HG03439 (cell line): Measurements from ENCODE around the gene GABPB2.
A peak's percentile ranks its signal among the peaks of the same experiment; 100 is the strongest.

Experiments
- ATAC-seq: cut with Tn5 transposase; IDR thresholded peaks from one replicate; pipeline ENCODE4 v1.9.1; 2021; ENCODE audit warnings: mild to moderate bottlenecking, moderate library complexity; ENCODE audit not compliant: unreplicated experiment

The GABPB2 gene

DNA sequence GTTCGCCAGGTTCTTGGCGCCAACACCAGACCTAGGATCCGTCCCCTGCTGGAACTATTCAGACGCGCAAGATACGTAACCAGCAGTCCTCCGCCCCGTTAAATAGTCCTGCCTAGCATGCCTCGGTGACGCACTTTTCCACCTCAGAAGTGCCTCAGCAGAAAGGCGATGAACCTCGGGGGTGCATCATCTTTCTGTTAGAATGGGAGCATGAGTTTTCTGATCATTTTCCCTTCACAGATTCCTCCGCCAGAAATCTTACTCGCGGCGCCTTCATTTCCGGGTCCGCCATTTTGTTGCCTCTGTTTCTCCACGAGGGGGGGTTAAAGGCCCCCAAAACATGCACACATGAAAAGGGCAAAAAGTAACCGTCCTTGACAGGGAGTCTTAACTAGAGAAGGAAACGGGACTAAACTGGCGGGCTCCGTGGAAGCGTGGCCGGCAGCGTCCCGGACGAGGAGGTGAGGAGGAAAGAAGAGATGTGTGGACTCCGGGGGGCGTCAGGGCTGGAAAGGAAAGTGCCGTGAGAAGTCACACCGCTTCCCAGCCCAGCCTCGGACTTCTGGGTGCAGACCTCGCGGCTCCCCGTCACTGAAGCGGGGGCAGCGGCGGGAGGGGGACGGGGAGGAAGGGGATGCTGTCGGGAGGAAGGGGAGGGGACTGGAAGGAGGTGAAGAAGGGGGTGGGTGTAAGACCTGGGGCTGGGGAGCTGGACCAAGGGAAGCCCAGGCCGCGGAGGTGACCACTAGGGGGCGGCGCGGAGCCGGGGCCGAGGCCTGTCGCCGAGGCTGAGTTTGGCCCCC, at the start of gene GABPB2:
GABPB2 (plus strand) TSS at position 288 of the 803 bp plus-strand sequence. CDS start 17,429 bp downstream, outside the sequence.
- peak; percentile 75 for ATAC-seq

- ATAC-seq = no peak
Measured at GRCh38 chr1:151024540-151025146, 45.9 kb upstream of the GABPB2 start.

DNA sequence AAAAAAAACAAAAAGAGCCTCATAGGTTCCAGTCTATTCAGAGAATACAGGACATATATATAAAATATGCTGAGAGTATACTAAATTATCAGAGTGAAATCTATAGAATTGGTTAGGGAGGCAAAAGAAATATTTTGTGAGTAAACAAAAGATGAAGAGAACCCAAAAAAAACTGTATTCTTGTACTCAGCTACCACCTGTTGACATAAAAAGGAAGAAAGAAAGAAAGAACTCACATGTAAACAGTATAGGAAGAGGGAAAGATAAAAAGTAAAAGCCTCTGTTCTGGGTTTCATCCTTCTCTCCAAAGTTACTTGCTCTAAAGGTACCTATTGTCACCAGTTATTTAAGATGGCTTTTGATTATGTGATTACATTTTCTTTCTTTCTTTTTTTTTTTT, 44.1 kb upstream of the GABPB2 start:
- no peak for ATAC-seq

- ATAC-seq = no peak
Measured at GRCh38 chr1:151032164-151032563, 38.4 kb upstream of the GABPB2 start.

DNA sequence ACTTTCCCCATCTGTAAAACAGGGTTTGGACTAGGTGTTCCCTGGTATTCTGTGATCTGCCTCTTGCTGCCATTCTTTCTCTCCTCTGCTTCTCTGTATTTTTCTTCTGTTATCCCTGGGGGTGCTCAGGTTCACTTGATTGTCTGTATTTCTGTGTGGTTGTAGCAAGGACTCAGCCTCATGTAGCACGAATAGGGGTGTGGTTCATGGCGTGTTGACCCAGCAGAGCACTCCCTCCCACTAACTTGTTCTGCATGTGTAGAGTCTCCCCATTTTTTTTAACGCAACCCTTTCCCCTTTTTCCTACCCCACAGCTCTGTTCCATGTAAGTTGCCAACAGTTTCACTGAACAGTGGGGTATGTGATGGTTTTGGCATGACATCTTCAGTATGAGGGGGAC, 35.4 kb upstream of the GABPB2 start:
- no peak for ATAC-seq

DNA sequence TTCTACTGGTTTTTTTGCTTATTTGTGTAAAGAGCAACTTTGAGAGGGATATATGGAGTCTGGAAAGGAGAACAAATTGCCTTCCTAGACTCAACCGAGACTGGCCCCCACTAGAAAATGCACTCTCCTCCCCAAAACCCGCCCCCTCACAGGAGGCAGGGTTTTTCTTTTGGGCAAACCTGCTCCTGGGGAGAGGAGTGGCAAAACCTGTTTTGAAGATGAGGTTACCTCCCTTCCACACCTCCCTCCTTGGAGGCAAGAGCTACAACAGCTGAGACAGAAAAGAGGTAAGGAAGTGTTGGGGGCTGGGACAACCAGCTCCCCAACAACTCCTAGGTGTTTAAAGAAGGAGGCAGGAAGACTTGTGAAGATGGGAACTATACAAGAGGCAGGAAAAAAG, 34.2 kb upstream of the GABPB2 start, which contains the start of gene BNIPL:
BNIPL (plus strand) TSS at position 231 of the 400 bp plus-strand sequence; CDS start at position 371, 140 bp downstream.
- no peak for ATAC-seq

DNA sequence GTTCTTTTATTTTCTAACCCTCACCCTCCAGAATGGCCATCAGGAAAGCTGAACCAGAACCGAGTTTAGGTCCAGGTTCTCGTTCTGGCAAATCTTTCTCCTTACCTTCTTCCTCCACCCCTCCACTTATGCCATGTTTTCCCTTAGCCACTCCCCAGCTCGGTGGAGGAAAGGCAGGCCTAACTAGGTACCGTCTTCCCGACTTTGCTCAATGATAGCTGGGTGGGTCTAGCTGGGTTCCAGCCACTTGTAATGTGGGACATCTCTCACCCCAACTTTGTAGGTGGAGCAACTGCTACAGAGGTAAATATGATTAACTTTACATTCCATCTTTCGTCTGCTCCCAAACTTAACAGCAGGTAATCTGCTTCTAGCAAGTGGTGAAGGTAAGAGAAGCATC, 33.5 kb upstream of the GABPB2 start:
- no peak for ATAC-seq

DNA sequence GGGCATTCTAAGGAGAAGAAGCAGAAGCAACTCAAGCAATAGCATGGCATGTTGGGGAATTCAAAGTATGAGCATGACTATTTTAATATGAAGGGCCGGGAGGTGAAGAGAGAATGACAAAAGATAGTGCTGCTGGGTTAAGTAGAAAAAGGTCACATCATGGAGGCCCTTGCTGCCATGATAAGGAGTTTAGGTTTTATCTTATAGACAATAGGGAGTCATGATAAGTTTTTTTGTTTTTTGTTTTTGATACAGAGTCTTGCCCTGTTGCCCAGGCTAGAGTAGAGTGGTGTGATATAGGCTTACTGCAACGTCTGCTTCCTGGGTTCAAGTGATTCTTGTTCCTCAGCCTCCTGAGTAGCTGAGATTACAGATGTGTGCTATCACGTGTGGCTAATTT, 31.0 kb upstream of the GABPB2 start:
- ATAC-seq = no peak

DNA sequence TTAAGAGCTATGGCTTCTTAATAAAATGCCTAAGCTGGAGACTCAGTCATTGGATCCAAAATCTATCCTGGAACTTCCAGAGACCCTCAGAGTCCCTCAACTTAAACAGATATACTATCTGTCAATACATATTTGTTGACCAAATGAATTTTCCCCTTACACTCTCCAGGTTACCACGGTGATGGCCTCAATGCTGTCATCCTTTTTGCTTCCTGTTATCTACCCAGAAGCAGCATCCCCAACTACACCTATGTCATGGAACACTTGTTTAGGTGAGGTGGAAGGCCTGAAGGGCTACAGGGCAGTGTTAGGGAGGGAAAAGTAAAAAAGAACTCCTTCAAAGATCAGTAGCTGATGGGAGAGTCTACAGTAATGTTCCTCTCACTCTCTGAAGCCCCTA, 27.4 kb upstream of the GABPB2 start:
- no peak for ATAC-seq

- ATAC-seq = peak; percentile 47
Measured at GRCh38 chr1:151047591-151047924, 23.0 kb upstream of the GABPB2 start, which contains the start of gene C1orf56. Gene C1orf56 (plus strand): TSS chr1:151047751. CDS start chr1:151047848, 97 bp downstream.

DNA sequence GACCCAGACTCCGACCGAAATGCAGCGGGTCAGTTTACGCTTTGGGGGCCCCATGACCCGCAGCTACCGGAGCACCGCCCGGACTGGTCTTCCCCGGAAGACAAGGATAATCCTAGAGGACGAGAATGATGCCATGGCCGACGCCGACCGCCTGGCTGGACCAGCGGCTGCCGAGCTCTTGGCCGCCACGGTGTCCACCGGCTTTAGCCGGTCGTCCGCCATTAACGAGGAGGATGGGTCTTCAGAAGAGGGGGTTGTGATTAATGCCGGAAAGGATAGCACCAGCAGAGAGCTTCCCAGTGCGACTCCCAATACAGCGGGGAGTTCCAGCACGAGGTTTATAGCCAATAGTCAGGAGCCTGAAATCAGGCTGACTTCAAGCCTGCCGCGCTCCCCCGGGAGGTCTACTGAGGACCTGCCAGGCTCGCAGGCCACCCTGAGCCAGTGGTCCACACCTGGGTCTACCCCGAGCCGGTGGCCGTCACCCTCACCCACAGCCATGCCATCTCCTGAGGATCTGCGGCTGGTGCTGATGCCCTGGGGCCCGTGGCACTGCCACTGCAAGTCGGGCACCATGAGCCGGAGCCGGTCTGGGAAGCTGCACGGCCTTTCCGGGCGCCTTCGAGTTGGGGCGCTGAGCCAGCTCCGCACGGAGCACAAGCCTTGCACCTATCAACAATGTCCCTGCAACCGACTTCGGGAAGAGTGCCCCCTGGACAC, 22.5 kb upstream of the GABPB2 start:
- peak; percentile 46 for ATAC-seq

GRCh38 chr1:151048645-151049032, 21.9 kb upstream of the GABPB2 start:
- ATAC-seq = no peak

- ATAC-seq = no peak
Measured at GRCh38 chr1:151049458-151049857, 21.1 kb upstream of the GABPB2 start.

DNA sequence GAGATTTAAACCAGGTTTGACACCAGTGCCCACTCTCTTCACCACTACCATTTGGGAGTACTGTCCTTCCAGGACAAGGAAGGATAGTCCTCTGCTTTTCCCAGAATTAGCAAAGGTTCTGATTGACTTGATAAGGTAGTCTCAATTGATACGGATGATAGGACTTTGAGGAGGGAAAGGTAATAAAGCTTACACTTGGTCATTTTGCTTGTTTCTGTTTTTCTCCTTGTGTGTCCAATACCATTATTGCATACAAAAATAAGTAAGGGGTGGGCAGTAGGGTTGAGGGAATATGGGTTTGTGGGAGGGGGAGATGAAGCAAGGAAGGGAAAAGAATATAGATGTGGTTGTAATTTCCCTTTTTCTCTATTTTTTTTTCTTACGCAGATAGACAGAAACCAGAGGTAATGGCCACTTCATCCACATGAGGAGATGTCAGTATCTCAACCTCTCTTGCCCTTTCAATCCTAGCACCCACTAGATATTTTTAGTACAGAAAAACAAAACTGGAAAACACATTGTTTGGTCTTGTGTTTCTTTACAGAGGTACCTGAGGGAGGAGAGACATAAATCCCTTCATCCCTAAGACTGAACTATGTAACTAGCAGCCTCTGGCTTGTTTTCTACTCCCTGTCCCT, 20.4 kb upstream of the GABPB2 start:
- no peak for ATAC-seq

DNA sequence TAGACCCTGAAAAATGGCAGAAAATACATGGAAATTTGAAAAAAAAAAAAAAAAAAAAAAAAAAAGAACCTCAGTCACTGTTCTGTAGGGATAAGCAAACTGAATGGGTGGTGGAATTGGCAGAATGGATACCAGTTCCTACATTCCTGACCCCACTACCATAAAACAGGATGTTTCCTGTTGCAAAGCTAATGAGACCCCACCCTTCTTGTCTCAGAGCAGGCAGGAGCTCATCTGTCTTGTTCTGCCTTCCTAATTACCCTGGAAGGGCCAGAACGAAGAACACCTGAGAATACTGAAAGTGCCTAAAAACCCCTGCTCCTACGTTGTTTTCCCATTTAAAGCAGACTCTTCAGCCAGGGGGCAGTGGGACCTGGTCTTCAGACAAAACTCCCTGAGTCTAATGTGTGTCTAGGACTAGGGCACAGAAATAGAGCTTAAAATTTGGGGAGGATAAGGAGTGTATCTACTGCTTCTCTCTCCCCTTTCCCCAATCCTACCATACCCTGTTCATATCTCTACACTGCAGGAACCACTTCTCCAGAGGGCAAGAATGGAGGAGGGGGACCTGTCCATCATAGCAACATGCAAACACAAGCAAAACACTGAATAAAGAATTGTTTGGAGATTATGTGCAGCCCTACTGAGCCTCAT, 19.1 kb upstream of the GABPB2 start:
- ATAC-seq = no peak

- no peak for ATAC-seq
Measured at GRCh38 chr1:151054971-151055547, 15.5 kb upstream of the GABPB2 start.

GRCh38 chr1:151055581-151055980, 15.0 kb upstream of the GABPB2 start:
- ATAC-seq = no peak

DNA sequence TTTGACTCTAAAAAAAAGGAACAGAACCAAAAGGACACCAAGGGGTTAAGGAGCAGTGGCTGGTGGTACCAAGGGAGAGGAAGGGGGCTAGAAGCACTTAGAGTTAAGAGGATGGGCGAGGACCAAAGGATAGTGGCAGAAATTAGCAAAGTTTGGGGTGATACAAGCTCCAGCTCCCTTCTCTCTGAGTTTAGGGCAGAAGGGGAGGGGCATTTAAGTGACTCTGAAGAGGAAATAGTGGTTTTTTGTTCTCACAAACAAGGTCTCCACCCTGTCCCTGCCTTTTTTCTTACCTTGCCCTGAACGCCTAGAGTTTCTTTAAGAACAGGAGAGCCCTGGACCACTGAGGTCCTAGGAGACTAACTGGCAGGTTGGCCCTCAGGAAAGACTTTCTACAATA, 14.4 kb upstream of the GABPB2 start:
- ATAC-seq = no peak

DNA sequence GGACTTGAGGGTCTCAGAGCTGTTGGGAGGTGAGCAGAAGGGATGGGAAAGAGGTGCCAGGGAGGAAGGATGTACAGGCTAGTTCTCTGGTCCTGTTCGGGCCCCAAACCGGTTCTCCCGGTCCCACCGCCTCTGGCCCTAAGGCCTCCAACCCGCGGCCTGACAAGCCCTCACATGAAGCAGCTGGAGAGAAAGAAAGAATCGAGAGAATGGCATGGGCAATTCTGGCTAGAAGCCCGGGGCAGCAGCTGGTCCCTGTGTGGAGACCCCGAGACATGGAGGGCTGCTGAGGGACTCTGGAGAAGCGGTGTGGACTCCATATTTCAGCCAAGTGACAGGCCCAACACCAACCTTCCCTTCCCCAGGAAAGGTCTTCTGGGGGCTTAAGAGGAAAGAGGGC, 11.9 kb upstream of the GABPB2 start:
- no peak for ATAC-seq
